OCI-LY7 (cell line): ENCODE measurements around the gene ACSF2.

Source experiments
- EZH2phosphoT487 ChIP-seq: fragments of 200-600 bp; sonication (generic); IDR thresholded peaks from 2 replicates; pipeline ENCODE4 v1.6.1; 2018; ENCODE audit warnings: low read depth, borderline replicate concordance, mild to moderate bottlenecking, mixed run types, antibody characterized with exemption, low read length, moderate library complexity, mixed read lengths
- TF ChIP-seq, protein P1 (sequence below): fragments of 200-600 bp; sonication (generic); conservative IDR thresholded peaks from 2 replicates; pipeline ENCODE4 v1.5.1; 2014; ENCODE audit warnings: mild to moderate bottlenecking, antibody characterized with exemption, low read length, moderate library complexity, mixed read lengths

DNA sequence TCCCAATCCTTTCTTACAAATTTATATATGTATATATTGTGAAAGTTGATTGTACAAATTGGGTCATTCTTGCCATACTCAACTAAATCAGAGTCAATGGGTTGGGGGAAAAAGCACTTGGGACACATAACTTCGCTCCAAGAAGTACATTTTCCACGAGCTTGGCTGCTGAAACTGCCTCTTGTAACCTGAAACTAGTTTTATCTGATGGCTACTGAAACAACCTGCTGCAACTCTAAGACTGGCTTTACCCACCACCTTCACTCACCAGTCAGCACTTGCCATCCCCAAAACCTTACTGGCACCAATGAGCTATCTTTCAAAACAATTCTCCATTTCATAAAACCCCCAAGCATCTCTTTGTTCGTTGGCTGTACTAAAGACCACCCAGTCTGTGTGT, 67.7 kb downstream of the ACSF2 start:
- TF ChIP-seq, protein P1, sequence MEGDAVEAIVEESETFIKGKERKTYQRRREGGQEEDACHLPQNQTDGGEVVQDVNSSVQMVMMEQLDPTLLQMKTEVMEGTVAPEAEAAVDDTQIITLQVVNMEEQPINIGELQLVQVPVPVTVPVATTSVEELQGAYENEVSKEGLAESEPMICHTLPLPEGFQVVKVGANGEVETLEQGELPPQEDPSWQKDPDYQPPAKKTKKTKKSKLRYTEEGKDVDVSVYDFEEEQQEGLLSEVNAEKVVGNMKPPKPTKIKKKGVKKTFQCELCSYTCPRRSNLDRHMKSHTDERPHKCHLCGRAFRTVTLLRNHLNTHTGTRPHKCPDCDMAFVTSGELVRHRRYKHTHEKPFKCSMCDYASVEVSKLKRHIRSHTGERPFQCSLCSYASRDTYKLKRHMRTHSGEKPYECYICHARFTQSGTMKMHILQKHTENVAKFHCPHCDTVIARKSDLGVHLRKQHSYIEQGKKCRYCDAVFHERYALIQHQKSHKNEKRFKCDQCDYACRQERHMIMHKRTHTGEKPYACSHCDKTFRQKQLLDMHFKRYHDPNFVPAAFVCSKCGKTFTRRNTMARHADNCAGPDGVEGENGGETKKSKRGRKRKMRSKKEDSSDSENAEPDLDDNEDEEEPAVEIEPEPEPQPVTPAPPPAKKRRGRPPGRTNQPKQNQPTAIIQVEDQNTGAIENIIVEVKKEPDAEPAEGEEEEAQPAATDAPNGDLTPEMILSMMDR: no peak
- TF ChIP-seq EZH2phosphoT487: no peak
